ENCODE data around the gene MACROD2. TPM values are rescaled to one million over a fixed set of nuclear protein-coding genes. Genes with fewer than 3 reads are reported as not detected.

MACROD2 gene
- total and polyA plus RNA-seq, 9 donors = 3.7 to 25.5 (median 7.8) TPM

- Histone ChIP-seq H3K27me3 (no peaks in the 10 kb centered on the region), H3K4me1 (ENCODE audit: insufficient read depth) (no peaks in the 10 kb centered on the region), H3K36me3 (no peaks in the 10 kb centered on the region), H3K4me3 (no peak overlapping the region), H3K9me3 (no peaks in the 10 kb centered on the region), H3K27ac (no peak overlapping the region)
- TF ChIP-seq POLR2A (IDR thresholded peaks at IDR 0.05) (no peak), EP300 (IDR thresholded peaks at IDR 0.05) (no peak), CTCF (IDR thresholded peaks at IDR 0.05) (no peak)
- no peak for DNase-seq
- WGBS, 3 donors = 92 to 94% (median 93%) methylated on average over 1 of the region's 1 CpG
- intact Hi-C loops (cut with DNase I) = no loop called here
Measured at GRCh38 chr20:14494355-14494754, 499.0 kb downstream of the MACROD2 start.

- no peaks in the 10 kb centered on the region for H3K9me3 ChIP-seq
- TF ChIP-seq CTCF (IDR thresholded peaks at IDR 0.05) = no peak
- no peak for TF ChIP-seq POLR2A (IDR thresholded peaks at IDR 0.05)
- TF ChIP-seq EP300 (IDR thresholded peaks at IDR 0.05) = no peak
- H3K27ac ChIP-seq = no peak overlapping the region
- H3K27me3 ChIP-seq = no peaks in the 10 kb centered on the region
- intact Hi-C loops (cut with DNase I) = no loop called here
- no peak for DNase-seq
- H3K36me3 ChIP-seq = no peaks in the 10 kb centered on the region
- H3K4me3 ChIP-seq = no peak overlapping the region
- no peaks in the 10 kb centered on the region for H3K4me1 ChIP-seq (ENCODE audit: insufficient read depth)
Measured at GRCh38 chr20:14495066-14495465, 499.8 kb downstream of the MACROD2 start.

GRCh38 chr20:14497004-14497403, 501.7 kb downstream of the MACROD2 start:
- no peak for DNase-seq
- TF ChIP-seq POLR2A (IDR thresholded peaks at IDR 0.05) (no peak), EP300 (IDR thresholded peaks at IDR 0.05) (no peak), CTCF (IDR thresholded peaks at IDR 0.05) (no peak)
- Histone ChIP-seq H3K9me3 (no peaks in the 10 kb centered on the region), H3K36me3 (no peaks in the 10 kb centered on the region), H3K27ac (no peak overlapping the region), H3K4me3 (no peak overlapping the region), H3K4me1 (ENCODE audit: insufficient read depth) (no peaks in the 10 kb centered on the region), H3K27me3 (no peaks in the 10 kb centered on the region)
- WGBS, 3 donors = 40 to 62% (median 45%) methylated on average over 2 of the region's 2 CpGs
- intact Hi-C loops (cut with DNase I) = no loop called here

GRCh38 chr20:14498772-14499171, 503.5 kb downstream of the MACROD2 start:
- no peaks in the 10 kb centered on the region for H3K27me3 ChIP-seq
- H3K4me3 ChIP-seq = no peak overlapping the region
- WGBS, 3 donors = 71 to 74% (median 72%) methylated on average over 4 of the region's 4 CpGs
- no peaks in the 10 kb centered on the region for H3K36me3 ChIP-seq
- no peak overlapping the region for H3K27ac ChIP-seq
- no peaks in the 10 kb centered on the region for H3K9me3 ChIP-seq
- TF ChIP-seq EP300 (IDR thresholded peaks at IDR 0.05) = no peak
- TF ChIP-seq CTCF (IDR thresholded peaks at IDR 0.05) = no peak
- no peak for TF ChIP-seq POLR2A (IDR thresholded peaks at IDR 0.05)
- DNase-seq = no peak
- H3K4me1 ChIP-seq (ENCODE audit: insufficient read depth) = no peaks in the 10 kb centered on the region
- intact Hi-C loops (cut with DNase I) = no loop called here

DNA sequence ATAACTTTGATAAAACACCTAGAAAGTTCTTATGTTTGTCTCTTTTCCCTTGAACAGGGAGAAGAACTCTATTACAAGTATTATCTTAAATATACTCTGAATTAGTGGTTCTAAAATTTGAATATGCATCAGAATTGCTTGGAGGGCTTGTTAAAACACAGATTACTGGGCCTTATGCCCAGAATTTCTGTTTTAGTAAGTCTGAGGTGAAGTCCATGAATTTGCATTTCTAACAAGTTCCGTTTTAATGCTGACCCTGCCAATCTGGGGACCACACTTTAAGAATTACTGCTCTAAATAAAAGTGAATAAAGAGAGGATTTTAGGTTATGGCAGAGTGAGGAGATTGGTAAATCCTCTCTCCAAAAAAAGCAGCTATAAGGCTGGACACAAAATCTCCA, 510.2 kb downstream of the MACROD2 start:
- intact Hi-C loops (cut with DNase I) = no loop called here
- DNase-seq = no peak

More for the DNA sequence above, 510.2 kb downstream of the MACROD2 start:
- no peak overlapping the region for H3K27ac ChIP-seq
- TF ChIP-seq CTCF (IDR thresholded peaks at IDR 0.05) = no peak
- no peak for TF ChIP-seq EP300 (IDR thresholded peaks at IDR 0.05)
- TF ChIP-seq POLR2A (IDR thresholded peaks at IDR 0.05) = no peak
- no peaks in the 10 kb centered on the region for H3K27me3 ChIP-seq
- H3K9me3 ChIP-seq = no peaks in the 10 kb centered on the region
- WGBS, 3 donors = 35 to 46% (median 38%) methylated on average over 1 of the region's 1 CpG
- no peaks in the 10 kb centered on the region for H3K36me3 ChIP-seq
- no peak overlapping the region for H3K4me3 ChIP-seq
- H3K4me1 ChIP-seq (ENCODE audit: insufficient read depth) = no peaks in the 10 kb centered on the region

All from ovary (tissue), 9 donors.